K562 (cell line): ENCODE data around the gene PRR15L. TPM values are rescaled to one million over a fixed set of nuclear protein-coding genes. Genes with fewer than 3 reads are reported as not detected.

ENCODE experiments used
- ATAC-seq: fragments of 200-7000 bp; cut with Tn5 transposase; 3 replicates; pipeline ENCODE4 v1.9.1; 2020; ENCODE audit warnings: moderate library complexity
- BruUV-seq: library from RNA; stranded (reverse); fragments of 400-500 nt; replicated peaks from 2 replicates; lab custom pipeline; 2021; lab: Mats Ljungman, UMichigan
- CTCF ChIA-PET: fragments of 300-600 bp; formaldehyde crosslinking; extraction: SDS; loops from one replicate; lab custom pipeline; 2021; ENCODE audit warnings: low intra/inter-chr PET ratio; lab: Yijun Ruan, JAX
- POLR2A ChIA-PET: fragments of 300-600, 350-650 bp; sonication (Branson Sonifier 250); formaldehyde crosslinking; extraction: SDS; loops from one replicate; lab custom pipeline; 2021; ENCODE audit warnings: antibody characterized with exemption, inconsistent platforms; lab: Yijun Ruan, JAX
- DNase-seq, 4 experiments: peaks; one replicate each; pipeline versions ENCODE4 v3.0.0 to v3.0.0-alpha.2; 2011 to 2018; ENCODE audit warnings: low spot score in 3 of 4, mixed read lengths in 3 of 4; ENCODE audit errors: extremely low read depth in 1 of 4
- FAIRE-seq: peaks from 2 replicates; lab custom pipeline; 2011; peaks lifted over from hg19 to GRCh38; lab: Jason Lieb, UNC
- H2AFZ ChIP-seq: 2 replicates; pipeline ENCODE4 v1.6.0; 2011; ENCODE audit warnings: low read depth, low read length, control low read depth, inconsistent platforms
- H3K27ac ChIP-seq: fragments of 200-600 bp; 3 replicates; pipeline ENCODE4 v1.8.0; 2011; ENCODE audit warnings: low read depth, mild to moderate bottlenecking, control low read depth, inconsistent platforms, low read length, moderate library complexity, mixed read lengths; ENCODE audit errors: extremely low read depth
- H3K27me3 ChIP-seq, 2 experiments: fragments of 300-600 bp in 1 of 2; 2 replicates in 1 of 2; 3 replicates in 1 of 2; pipeline versions ENCODE4 v1.6.0 to v1.8.0; 2011; ENCODE audit warnings: inconsistent platforms in 2 of 2, low read length in 2 of 2, mild to moderate bottlenecking in 1 of 2, mixed read lengths in 1 of 2, moderate library complexity in 1 of 2; ENCODE audit not compliant: control insufficient read depth in 2 of 2, insufficient read depth in 2 of 2
- H3K36me3 ChIP-seq: fragments of 300-600 bp; 3 replicates; pipeline ENCODE4 v1.8.0; 2011; ENCODE audit warnings: mild to moderate bottlenecking, low read length, inconsistent platforms; ENCODE audit not compliant: control insufficient read depth, insufficient read depth
- H3K4me1 ChIP-seq, 2 experiments: fragments of 200-600 bp in 1 of 2; replicated peaks in 1 of 2; 2 replicates in 1 of 2; 3 replicates in 1 of 2; pipeline versions ENCODE4 v1.5.1 to v1.8.0; 2011; ENCODE audit warnings: inconsistent platforms in 2 of 2, low read length in 2 of 2, mild to moderate bottlenecking in 1 of 2, mixed read lengths in 1 of 2, moderate library complexity in 1 of 2; ENCODE audit not compliant: control insufficient read depth in 2 of 2, insufficient read depth in 2 of 2
- H3K4me2 ChIP-seq: 2 replicates; pipeline ENCODE4 v1.6.1; 2011; ENCODE audit warnings: low read length, control low read depth, inconsistent platforms, mixed read lengths; ENCODE audit not compliant: insufficient read depth
- H3K4me3 ChIP-seq: fragments of 200-600 bp; sonication (generic), shearing (Covaris generic); 2 replicates; pipeline ENCODE4 v1.5.1; 2016; ENCODE audit warnings: control low read depth, inconsistent platforms
- H3K79me2 ChIP-seq: fragments of 200-600 bp; 3 replicates; pipeline ENCODE4 v1.8.0; 2011; ENCODE audit warnings: low read length, inconsistent platforms; ENCODE audit not compliant: control insufficient read depth, insufficient read depth
- H3K9ac ChIP-seq, 2 experiments: 2 replicates each; pipeline versions ENCODE4 v1.6.0 to v1.6.1; 2011; ENCODE audit warnings: low read depth in 2 of 2, low read length in 2 of 2, control low read depth in 1 of 2, inconsistent platforms in 1 of 2, mild to moderate bottlenecking in 1 of 2, mixed read lengths in 1 of 2; ENCODE audit not compliant: insufficient read depth in 1 of 2
- H3K9me1 ChIP-seq: one replicate; pipeline ENCODE4 v1.6.0; 2011; ENCODE audit warnings: inconsistent platforms, mild to moderate bottlenecking, low read length, moderate library complexity; ENCODE audit not compliant: control insufficient read depth, insufficient read depth
- H3K9me3 ChIP-seq: replicated peaks from 2 replicates; pipeline ENCODE4 v1.5.1; 2011; ENCODE audit warnings: low read depth, low read length, inconsistent platforms; ENCODE audit not compliant: control insufficient read depth, insufficient read depth
- H4K20me1 ChIP-seq: replicated peaks from 2 replicates; pipeline ENCODE4 v1.6.1; 2011; ENCODE audit warnings: low read length, inconsistent platforms, mixed read lengths; ENCODE audit not compliant: control insufficient read depth, insufficient read depth
- BACH1 ChIP-seq: fragments of 200-800 bp; sonication (Bioruptor generic); IDR thresholded peaks from 2 replicates; pipeline ENCODE4 v1.6.1; 2016; ENCODE audit warnings: missing genetic modification characterization, missing compliant biosample characterization
- BCL6 ChIP-seq: fragments of 250-450 bp; sonication (Bioruptor Pico); IDR thresholded peaks from 2 replicates; pipeline ENCODE4 v1.4.0; 2020
- BRD9 ChIP-seq: fragments of 450-650 bp; IDR thresholded peaks from 2 replicates; pipeline ENCODE4 v1.6.1; 2018; ENCODE audit warnings: low read depth; ENCODE audit not compliant: partially characterized antibody
- DNMT1 ChIP-seq: fragments of 450-650 bp; IDR thresholded peaks from 2 replicates; pipeline ENCODE4 v1.6.1; 2016; ENCODE audit warnings: antibody characterized with exemption, mild to moderate bottlenecking
- EHMT2 ChIP-seq: fragments of 450-650 bp; IDR thresholded peaks from 2 replicates; pipeline ENCODE4 v1.6.1; 2018; ENCODE audit warnings: antibody characterized with exemption
- ELF1 ChIP-seq: fragments of 200-800 bp; sonication (Bioruptor generic); IDR thresholded peaks from 2 replicates; pipeline ENCODE4 v1.6.1; 2016; ENCODE audit warnings: missing genetic modification characterization, missing compliant biosample characterization
- LCOR ChIP-seq: sonication (generic); formaldehyde crosslinking; IDR thresholded peaks from 2 replicates; pipeline ENCODE4 v1.8.0; 2022; ENCODE audit warnings: mild to moderate bottlenecking, missing genetic modification reagents
- MEIS2 ChIP-seq: fragments of 450-650 bp; IDR thresholded peaks from 2 replicates; pipeline ENCODE4 v1.6.1; 2014; ENCODE audit warnings: mild to moderate bottlenecking; ENCODE audit not compliant: partially characterized antibody
- PTRF ChIP-seq: fragments of 450-650 bp; IDR thresholded peaks from 2 replicates; pipeline ENCODE4 v1.6.1; 2016; ENCODE audit warnings: mild to moderate bottlenecking, missing genetic modification characterization, missing compliant biosample characterization
- RAD21 ChIP-seq, 2 experiments: fragments of 250-450 bp in 1 of 2; fragments of 450-650 bp in 1 of 2; sonication (Bioruptor Pico) in 1 of 2; formaldehyde crosslinking in 1 of 2; IDR thresholded peaks in 1 of 2; conservative IDR thresholded peaks in 1 of 2; 2 replicates each; pipeline versions ENCODE4 v1.4.0 to v1.8.0; 2020 to 2022; ENCODE audit warnings: mild to moderate bottlenecking in 2 of 2, moderate library complexity in 1 of 2
- XRCC4 ChIP-seq: IDR thresholded peaks from one replicate; pipeline ENCODE4 v1.6.1; 2011; ENCODE audit not compliant: insufficient read depth, insufficient read length; ENCODE audit errors: extremely low read depth
- ZNF197 ChIP-seq: fragments of 200-800 bp; sonication (Bioruptor generic); IDR thresholded peaks from 2 replicates; pipeline ENCODE4 v1.6.1; 2016; ENCODE audit warnings: low read depth, missing genetic modification characterization, missing compliant biosample characterization
- ZNF41 ChIP-seq: fragments of 250-450 bp; sonication (Bioruptor Pico); conservative IDR thresholded peaks from 2 replicates; pipeline ENCODE4 v1.4.0; 2020; ENCODE audit warnings: mild to moderate bottlenecking
- ZNF584 ChIP-seq: fragments of 200-800 bp; sonication (Bioruptor generic); IDR thresholded peaks from 2 replicates; pipeline ENCODE4 v1.6.1; 2016; ENCODE audit warnings: low read depth, mild to moderate bottlenecking, missing genetic modification characterization, missing compliant biosample characterization
- ZNF778 ChIP-seq: fragments of 450-650 bp; formaldehyde crosslinking; IDR thresholded peaks from 2 replicates; pipeline ENCODE4 v1.4.0; 2020; ENCODE audit warnings: mild to moderate bottlenecking, moderate library complexity
- WGBS: fragments of 100-300 bp; shearing (Covaris generic); methylation state at CpG from one replicate; pipeline ENCODE4 v1.1.6; 2016; ENCODE audit warnings: low coverage, mixed read lengths; ENCODE audit not compliant: insufficient coverage; ENCODE audit errors: missing lambda C conversion rate; 5-methylcytosine and 5-hydroxymethylcytosine counted together
- in situ Hi-C: fragments of 300-500 bp; cut with MboI; formaldehyde crosslinking; loops from 4 replicates; pipeline ENCODE4 v1.15.0; 2018; ENCODE audit warnings: inconsistent platforms, mixed read lengths
- intact Hi-C: fragments of 100-400 bp; cut with micrococcal nuclease; formaldehyde crosslinking; loops from 2 replicates; pipeline ENCODE4 v1.14.2; 2022
- polyA plus RNA-seq, 8 experiments: library from polyadenylated mRNA; depleted of rRNA in 4 of 8; stranded (reverse) in 5 of 8; unstranded in 3 of 8; fragments of >200 nt; fragmentation: Nextera tagmentation in 2 of 8; fragmentation: Illumina TruSeq in 1 of 8; extraction: Ambion mirVana in 2 of 8; extraction: Trizol in 1 of 8; gene quantifications; 2 replicates each; pipeline versions ENCODE4 v1.2.1 to v1.2.3, GENCODE V29; 2011 to 2014; ENCODE audit warnings: inconsistent platforms in 1 of 8, missing spikeins in 1 of 8
- total RNA-seq, 7 experiments: library from RNA; depleted of rRNA in 6 of 7; stranded (reverse); fragments of >200 nt in 6 of 7; fragmentation: Illumina TruSeq in 2 of 7; extraction: Trizol in 2 of 7; gene quantifications; 2 replicates each; pipeline versions ENCODE4 v1.2.1 to v1.2.3, GENCODE V29; 2011 to 2021; ENCODE audit warnings: low replicate concordance in 1 of 7
- TF ChIP-seq, protein P1 (sequence below): fragments of 450-650 bp; IDR thresholded peaks from 2 replicates; pipeline ENCODE4 v1.6.1; 2017; ENCODE audit warnings: antibody characterized with exemption, mild to moderate bottlenecking
- TF ChIP-seq, protein P2 (sequence below): sonication (generic); formaldehyde crosslinking; IDR thresholded peaks from 2 replicates; pipeline ENCODE4 v1.4.0; 2020; ENCODE audit warnings: mild to moderate bottlenecking, missing genetic modification reagents

The PRR15L gene
- total and polyA plus RNA-seq, 9 of the 15 experiments (the other 6 are each of a cell fraction or from before 2014, with no cell fraction given) = 0.03 TPM; not detected in 8

DNA sequence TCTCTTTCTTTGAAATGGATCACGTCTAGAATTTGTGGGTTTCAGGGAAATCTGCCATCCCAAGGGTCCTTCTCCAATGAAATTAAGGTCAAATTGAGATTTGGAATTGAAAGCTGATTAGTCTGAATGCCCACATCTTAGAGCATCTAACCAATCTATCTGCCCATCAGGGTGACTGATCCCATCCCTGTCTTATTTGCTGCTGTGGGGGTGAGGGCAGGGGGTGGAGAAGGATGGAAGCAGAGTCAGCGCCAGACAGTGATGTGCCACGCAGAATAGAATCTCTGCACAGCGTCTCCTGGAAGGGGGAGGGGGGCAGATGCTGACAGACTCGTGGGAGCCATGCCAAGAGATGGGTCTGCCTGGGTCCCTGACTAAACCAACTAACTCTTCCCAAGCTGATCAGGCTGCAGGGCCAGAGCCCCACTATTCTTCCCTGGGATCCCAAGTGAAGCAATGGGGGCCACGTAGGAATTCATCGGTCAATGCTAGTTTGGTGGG is 45.3 kb upstream of the PRR15L start:
- H2AFZ ChIP-seq = peak overlapping the region; percentile 91
- WGBS = 68% methylated on average over 5 of the region's 7 CpGs
- intact Hi-C loops (no loop called here), in situ Hi-C loops (no loop called here)
- CTCF ChIA-PET = interaction anchor here (0.6 kb wide), 1 partner anchor 31 kb away, joined by 3 read pairs; no protein-coding TSS in a partner anchor
- no peaks in the 10 kb centered on the region for H3K79me2 ChIP-seq
- H3K27ac ChIP-seq = peak overlapping the region; percentile 87
- peaks cover 15 to 20% of the 10 kb centered on the region in 2 experiments for H3K4me1 ChIP-seq
- peak overlapping the region in 1 of 2 experiments; percentile 73; a peak in 2 of 4 replicates for H3K9ac ChIP-seq
- no peak overlapping the region for H3K4me3 ChIP-seq
- H4K20me1 ChIP-seq = no peaks in the 10 kb centered on the region
- no peak for ATAC-seq
- no peaks in the 10 kb centered on the region for H3K9me1 ChIP-seq
- POLR2A ChIA-PET = interaction anchor here (0.7 to 1.8 kb wide), 8 partner anchors 9 to 107 kb away, joined by 3 to 8 read pairs (median 4); partner anchors contain the start of genes CDK5RAP3 and SP2
- H3K36me3 ChIP-seq = no peaks in the 10 kb centered on the region
- H3K4me2 ChIP-seq = peak overlapping the region; percentile 64; the same call in 1 of the 2 replicates
- H3K9me3 ChIP-seq = no peaks in the 10 kb centered on the region
- no peaks in the 10 kb centered on the region for H3K27me3 ChIP-seq
- no peak for FAIRE-seq
- BruUV-seq = no TSS peak
- DNase-seq = no peak
- TF ChIP-seq MEIS2 (no peak), DNMT1 (no peak), ZNF584 (CRISPR knock-in tag) (0 out of 2 replicates have a peak, but pooled peaks have one; percentile 2), BACH1 (tag) (peak; percentile 43; the same call in 1 of the 2 replicates), RAD21 (CRISPR knock-in tag; conservative IDR thresholded peaks at IDR 0.05 in 1 of 2, IDR thresholded peaks at IDR 0.05 in 1 of 2) (no peak), ZNF41 (CRISPR knock-in tag) (0 out of 2 replicates have a peak, but pooled peaks have one; percentile 30), ELF1 (peak; percentile 37; the same call in 1 of the 2 replicates), LCOR (CRISPR knock-in tag) (peak; percentile 45; the same call in 1 of the 2 replicates), ZNF197 (peak; percentile 70; the same call in 1 of the 2 replicates), XRCC4 (no peak), ZNF778 (CRISPR knock-in tag) (no peak), BRD9 (peak; percentile 55), BCL6 (CRISPR knock-in tag) (no peak), PTRF (tag) (0 out of 2 replicates have a peak, but pooled peaks have one; percentile 24), EHMT2 (peak; percentile 39; the same call in 1 of the 2 replicates)
- TF ChIP-seq, protein P1, sequence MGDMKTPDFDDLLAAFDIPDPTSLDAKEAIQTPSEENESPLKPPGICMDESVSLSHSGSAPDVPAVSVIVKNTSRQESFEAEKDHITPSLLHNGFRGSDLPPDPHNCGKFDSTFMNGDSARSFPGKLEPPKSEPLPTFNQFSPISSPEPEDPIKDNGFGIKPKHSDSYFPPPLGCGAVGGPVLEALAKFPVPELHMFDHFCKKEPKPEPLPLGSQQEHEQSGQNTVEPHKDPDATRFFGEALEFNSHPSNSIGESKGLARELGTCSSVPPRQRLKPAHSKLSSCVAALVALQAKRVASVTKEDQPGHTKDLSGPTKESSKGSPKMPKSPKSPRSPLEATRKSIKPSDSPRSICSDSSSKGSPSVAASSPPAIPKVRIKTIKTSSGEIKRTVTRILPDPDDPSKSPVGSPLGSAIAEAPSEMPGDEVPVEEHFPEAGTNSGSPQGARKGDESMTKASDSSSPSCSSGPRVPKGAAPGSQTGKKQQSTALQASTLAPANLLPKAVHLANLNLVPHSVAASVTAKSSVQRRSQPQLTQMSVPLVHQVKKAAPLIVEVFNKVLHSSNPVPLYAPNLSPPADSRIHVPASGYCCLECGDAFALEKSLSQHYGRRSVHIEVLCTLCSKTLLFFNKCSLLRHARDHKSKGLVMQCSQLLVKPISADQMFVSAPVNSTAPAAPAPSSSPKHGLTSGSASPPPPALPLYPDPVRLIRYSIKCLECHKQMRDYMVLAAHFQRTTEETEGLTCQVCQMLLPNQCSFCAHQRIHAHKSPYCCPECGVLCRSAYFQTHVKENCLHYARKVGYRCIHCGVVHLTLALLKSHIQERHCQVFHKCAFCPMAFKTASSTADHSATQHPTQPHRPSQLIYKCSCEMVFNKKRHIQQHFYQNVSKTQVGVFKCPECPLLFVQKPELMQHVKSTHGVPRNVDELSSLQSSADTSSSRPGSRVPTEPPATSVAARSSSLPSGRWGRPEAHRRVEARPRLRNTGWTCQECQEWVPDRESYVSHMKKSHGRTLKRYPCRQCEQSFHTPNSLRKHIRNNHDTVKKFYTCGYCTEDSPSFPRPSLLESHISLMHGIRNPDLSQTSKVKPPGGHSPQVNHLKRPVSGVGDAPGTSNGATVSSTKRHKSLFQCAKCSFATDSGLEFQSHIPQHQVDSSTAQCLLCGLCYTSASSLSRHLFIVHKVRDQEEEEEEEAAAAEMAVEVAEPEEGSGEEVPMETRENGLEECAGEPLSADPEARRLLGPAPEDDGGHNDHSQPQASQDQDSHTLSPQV = peak; percentile 4; the same call in 1 of the 2 replicates
- TF ChIP-seq, protein P2, sequence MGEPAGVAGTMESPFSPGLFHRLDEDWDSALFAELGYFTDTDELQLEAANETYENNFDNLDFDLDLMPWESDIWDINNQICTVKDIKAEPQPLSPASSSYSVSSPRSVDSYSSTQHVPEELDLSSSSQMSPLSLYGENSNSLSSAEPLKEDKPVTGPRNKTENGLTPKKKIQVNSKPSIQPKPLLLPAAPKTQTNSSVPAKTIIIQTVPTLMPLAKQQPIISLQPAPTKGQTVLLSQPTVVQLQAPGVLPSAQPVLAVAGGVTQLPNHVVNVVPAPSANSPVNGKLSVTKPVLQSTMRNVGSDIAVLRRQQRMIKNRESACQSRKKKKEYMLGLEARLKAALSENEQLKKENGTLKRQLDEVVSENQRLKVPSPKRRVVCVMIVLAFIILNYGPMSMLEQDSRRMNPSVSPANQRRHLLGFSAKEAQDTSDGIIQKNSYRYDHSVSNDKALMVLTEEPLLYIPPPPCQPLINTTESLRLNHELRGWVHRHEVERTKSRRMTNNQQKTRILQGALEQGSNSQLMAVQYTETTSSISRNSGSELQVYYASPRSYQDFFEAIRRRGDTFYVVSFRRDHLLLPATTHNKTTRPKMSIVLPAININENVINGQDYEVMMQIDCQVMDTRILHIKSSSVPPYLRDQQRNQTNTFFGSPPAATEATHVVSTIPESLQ = 0 out of 2 replicates have a peak, but pooled peaks have one; percentile 5
